HG03196 (cell line): ENCODE results near the gene HIP1.
"Not testable (repeated sequence)": the region's sequence is repeated elsewhere in the genome, so short reads cannot be mapped to it uniquely, and the experiment has no call there.

Source experiments
- ATAC-seq: cut with Tn5 transposase; IDR thresholded peaks from one replicate; pipeline ENCODE4 v1.9.1; 2021; ENCODE audit not compliant: unreplicated experiment

HIP1 gene

DNA sequence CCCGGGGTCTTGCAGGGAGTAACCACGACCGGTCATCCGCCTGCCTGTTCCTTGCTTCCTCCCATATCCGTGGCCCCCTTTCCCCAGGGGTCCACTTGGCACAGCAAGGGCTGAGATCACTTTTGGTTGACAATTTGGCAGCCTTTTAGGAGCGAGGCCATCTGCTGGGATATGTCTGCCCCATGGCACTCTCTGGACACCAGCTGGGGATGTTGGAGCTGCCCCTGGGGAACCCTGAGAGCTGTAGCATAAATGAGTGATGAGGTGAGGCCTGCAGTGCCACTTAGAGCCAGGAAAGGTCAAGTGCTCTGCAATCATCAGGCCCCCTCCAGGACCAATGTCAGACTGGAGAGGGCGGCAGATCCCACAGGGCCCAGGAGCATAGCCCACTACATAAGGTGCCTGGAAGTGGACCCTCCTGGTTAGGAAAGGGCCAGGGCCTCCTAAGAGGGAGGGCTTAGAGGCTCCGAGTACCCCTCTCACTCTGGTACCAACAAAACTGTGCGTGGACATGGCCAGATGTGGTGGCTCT is 92.1 kb downstream of the HIP1 start:
- ATAC-seq: no peak

DNA sequence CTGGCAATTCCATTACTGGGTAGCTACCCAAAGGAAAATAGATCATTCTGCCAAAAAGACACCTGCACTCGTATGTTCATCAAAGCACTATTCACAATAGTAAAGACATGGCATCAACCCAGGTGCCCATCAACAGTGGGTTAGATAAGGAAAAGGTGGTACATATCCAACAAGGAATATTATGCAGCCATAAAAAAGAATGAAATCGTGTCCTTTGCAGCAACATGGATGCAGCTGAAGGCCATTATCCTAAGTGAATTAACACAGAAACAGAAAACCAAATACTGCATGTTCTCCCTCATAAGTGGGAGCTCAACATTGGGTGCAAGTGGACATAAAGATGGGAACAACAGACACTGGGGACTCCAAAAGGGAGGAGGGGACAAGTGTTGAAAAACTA is 93.2 kb downstream of the HIP1 start:
- ATAC-seq: no peak

- ATAC-seq: no peak
These were observed 94.2 kb downstream of the HIP1 start for GRCh38 chr7:75644589-75644988.

GRCh38 chr7:75642810-75643486 is 95.8 kb downstream of the HIP1 start:
- no peak for ATAC-seq

DNA sequence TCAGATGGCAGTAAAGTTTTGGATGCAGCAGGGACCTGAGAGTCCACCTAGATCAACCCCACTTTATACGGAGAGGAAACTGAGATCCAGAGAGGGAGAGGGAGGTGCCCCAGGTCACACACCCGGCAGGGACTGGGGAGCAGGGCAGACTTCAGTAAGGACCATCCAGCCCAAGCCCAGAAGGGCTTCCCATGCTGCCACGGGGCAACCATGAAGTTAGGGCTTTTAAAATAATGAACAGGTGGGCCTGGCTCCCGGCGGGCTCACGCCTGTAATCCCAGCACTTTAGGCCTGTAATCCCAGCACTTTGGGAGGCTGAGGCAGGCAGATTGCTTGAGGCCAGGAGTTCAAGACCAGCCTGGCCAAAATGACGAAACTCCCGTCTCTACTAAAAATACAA is 98.5 kb downstream of the HIP1 start:
- no peak for ATAC-seq

- ATAC-seq: no peak
These were observed 98.9 kb downstream of the HIP1 start for GRCh38 chr7:75639886-75640190.

DNA sequence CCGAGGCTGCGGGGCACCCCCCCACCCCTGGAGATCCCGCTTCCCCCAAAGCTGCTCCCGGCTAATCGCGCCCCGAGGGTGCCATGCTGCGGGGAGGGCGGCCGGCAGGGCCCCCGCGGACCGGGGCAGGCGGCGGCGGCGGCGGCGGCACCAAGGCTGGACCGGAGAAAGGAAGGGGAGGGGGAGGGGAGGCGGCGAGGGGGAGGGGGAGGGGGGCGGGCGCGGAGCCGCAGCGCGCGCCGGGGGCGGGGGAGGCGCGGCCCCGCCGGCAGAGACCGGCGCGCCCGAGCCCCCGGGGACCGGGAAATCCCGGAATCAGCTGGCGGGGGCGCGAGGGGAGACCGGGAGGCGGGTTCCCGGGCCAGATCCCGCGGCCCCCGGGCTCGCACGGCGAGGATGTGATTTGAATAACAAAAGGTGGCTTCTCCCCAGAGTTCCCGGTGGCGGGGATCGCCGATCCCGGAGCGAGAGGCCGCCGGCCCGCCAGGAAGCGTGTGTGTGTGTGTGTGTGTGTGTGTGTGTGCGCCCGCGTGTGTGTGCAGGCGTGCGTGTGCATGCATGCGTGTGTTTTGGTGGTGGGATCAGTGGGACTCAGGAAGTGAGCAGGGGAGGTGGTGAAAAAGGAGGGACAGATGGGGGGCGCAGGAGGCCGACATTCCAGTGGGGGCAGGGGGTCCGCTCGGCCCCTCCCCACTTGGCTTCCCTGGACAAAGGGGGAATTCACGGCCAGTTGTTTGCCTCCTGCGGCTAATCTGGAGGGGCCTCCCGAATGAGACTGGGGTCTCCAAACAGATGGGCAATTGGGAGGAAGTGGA is 99.5 kb downstream of the HIP1 start:
- no peak for ATAC-seq

- no peak for ATAC-seq
These were observed 100.1 kb downstream of the HIP1 start for GRCh38 chr7:75638594-75639070.

DNA sequence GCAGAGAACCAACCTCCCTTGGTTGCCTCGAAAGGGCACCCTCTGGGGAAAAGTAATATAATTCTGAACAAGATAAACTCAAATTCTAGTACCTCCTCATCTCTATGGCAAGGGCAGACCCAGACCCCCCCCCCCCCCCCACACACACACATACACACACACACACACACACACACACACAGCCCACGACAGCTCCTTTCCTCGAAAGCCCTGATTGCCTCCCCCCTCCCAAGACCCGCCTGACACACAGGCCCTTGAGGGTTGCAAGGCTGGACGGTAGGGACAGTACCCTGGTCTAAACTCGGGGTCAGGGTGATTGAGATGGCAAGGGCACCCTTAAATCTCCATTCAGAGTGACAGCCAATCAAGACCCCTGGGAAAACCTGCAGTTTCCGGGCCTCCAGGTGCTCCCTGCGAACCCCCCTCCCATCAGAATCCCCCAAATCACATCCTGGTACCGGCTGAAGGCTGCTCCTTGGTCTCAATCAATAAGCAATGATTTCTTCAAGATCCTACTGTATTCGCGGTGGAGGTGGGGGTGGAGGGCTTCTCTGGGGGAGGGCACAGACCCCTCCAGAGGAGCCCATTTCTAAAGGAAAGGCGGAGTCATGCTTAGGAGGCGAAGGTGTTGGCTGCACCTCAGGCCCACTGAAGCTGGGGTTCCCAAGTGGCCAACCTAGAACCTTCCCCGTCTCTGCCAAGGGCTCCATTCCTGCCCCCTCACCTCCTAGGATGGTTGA is 100.7 kb downstream of the HIP1 start:
- ATAC-seq: no peak

GRCh38 chr7:75635036-75635435 is 103.7 kb downstream of the HIP1 start:
- no peak for ATAC-seq

GRCh38 chr7:75632587-75632986 is 106.2 kb downstream of the HIP1 start:
- ATAC-seq: not testable (repeated sequence)

GRCh38 chr7:75631711-75632110 is 107.0 kb downstream of the HIP1 start:
- ATAC-seq: no peak

- ATAC-seq: no peak
These were observed 108.2 kb downstream of the HIP1 start for GRCh38 chr7:75630549-75630948.

GRCh38 chr7:75629044-75629443 is 109.7 kb downstream of the HIP1 start:
- ATAC-seq: no peak

DNA sequence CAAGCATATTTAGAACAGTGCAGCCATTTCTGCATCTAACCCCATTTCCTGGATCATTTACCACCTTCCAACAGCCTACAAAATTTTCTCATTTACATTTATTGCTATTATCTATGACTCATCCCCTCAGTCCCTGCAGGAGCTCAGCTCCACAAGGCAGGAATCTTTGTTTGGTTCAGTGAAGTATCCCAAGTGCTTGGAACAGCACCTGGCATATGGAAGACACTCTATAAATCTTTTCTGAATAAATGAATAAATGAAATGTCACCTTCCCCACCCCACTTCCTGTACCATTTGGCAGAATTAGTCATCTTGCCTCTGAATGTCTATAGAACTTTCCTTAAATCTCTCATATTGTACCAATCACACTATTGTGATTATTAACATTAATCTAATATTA is 110.7 kb downstream of the HIP1 start:
- no peak for ATAC-seq

GRCh38 chr7:75626954-75627353 is 111.8 kb downstream of the HIP1 start:
- no peak for ATAC-seq

GRCh38 chr7:75625868-75626267 is 112.9 kb downstream of the HIP1 start:
- ATAC-seq: no peak

DNA sequence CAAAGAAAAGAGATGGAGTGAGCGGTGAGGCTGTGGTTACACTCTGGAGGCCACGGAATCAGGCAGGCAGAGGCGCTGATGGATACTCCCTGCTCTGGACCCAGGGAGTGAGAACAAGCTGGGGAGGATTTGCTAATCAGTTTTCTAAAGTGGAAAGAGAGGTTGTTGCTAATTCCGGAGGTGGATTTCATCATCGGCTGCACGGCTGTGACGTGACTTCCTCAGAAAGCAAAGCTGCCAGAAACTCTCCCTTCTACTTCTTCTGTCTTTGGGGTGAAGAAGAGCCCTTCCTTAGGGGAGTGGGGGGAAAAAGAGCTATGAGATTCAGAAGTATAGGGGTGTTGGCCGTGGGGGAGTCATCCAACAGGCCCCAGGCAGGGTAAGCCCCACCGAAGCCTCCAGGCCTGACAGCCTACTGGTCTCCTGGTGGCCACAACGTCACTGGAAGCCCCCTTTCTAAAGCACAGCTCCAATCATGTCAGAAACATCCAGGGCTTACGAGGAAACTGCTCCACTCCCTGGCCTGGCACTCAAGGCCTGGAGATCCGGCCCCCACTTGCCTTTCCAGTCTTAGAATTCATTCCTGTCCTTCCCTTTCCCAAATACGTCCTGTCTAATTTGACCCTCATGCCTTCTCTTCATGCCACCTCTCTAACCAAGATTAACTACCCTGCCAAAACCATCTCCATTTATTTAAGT is 114.5 kb downstream of the HIP1 start:
- no peak for ATAC-seq

DNA sequence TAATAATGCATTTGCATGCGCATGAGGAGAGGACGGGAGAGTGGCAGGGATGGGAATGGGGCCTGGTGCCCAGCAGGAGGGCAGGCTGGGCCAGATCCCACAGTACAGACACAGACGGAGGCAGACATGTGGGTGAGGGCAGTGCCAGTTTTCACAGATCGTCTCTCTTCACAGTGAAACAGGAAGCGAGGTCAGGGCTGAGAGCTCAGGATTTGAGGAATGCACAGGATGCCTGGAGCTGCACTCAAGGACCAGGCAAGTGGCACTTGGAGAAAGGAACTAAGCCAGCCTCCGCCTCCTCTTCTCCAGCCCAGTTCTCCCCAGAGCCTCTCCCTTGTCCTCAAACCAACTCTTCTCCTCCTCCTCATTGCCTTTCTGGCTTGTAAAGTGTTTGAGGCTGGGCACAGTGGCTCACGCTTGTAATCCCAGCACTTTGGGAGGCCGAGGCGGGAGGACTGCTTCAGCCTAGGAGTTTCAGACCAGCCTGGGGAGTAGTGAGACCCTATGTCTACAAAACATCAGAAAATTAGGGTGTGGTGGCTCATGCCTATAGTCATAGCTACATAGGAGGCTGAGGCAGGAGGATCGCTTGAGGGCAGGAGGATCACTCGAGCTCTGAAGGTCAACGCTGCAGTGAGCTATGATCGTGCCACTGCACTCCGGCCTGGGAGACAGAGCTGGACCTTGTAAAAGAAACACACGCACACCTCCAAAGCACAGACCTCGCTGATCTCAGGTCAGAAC is 115.2 kb downstream of the HIP1 start:
- no peak for ATAC-seq

DNA sequence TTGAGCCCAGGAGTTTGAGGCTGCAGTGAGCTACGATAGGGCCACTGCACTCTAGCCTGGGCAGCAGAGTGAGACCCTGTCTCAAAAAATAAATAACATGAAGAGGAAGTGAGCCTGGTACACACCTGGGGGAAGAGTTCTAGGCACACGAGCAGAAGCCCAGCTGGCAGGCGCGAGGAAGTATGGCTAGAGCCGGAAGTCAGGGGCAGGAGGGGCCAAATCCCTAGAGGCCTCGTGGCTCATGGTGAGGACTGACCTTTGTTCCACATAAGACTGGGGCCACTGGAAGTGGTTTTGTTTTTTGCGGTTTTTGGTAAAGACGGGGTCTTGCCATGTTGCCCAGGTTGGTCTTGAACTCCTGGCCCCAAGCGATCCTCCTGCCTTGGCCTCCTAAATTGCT is 117.6 kb downstream of the HIP1 start:
- ATAC-seq: no peak
